CD4-positive, CD25-positive, alpha-beta regulatory T cell (primary cell): ENCODE data around the gene ZNF474. TPM values are rescaled to one million over a fixed set of nuclear protein-coding genes. Genes with fewer than 3 reads are reported as not detected.

ENCODE experiments used
- ATAC-seq, 2 donors: fragments of 150-1000 bp; cut with Tn5 transposase; one replicate each; pipeline ENCODE4 v1.10.0; 2021; ENCODE audit warnings: low read depth in 2 of 2, moderate number of reproducible peaks in 2 of 2, moderate library complexity in 1 of 2
- DNase-seq, 3 donors: peaks; one replicate each; pipeline versions ENCODE4 v3.0.0 to v3.0.0-alpha.2; 2012 to 2022; ENCODE audit warnings: mixed read lengths in 1 of 3
- H3K27ac ChIP-seq: one replicate; pipeline ENCODE4 v1.7.0; 2013; ENCODE audit warnings: mild to moderate bottlenecking, low read length; ENCODE audit not compliant: insufficient read depth, poor library complexity, severe bottlenecking
- H3K27me3 ChIP-seq: one replicate; pipeline ENCODE4 v1.7.0; 2013; ENCODE audit warnings: low read length; ENCODE audit not compliant: control insufficient read depth, insufficient read depth
- H3K36me3 ChIP-seq: one replicate; pipeline ENCODE4 v1.7.0; 2013; ENCODE audit warnings: mild to moderate bottlenecking, low read length, moderate library complexity; ENCODE audit not compliant: control insufficient read depth, insufficient read depth
- H3K4me1 ChIP-seq: 2 replicates; pipeline ENCODE4 v1.7.0; 2013; ENCODE audit warnings: mild to moderate bottlenecking, low read length; ENCODE audit not compliant: insufficient read depth, control insufficient read depth, poor library complexity, severe bottlenecking
- H3K4me3 ChIP-seq: one replicate; pipeline ENCODE4 v1.7.0; 2013; ENCODE audit warnings: low read depth, mild to moderate bottlenecking, low read length, moderate library complexity
- H3K9me3 ChIP-seq, 2 experiments: 1 replicate in 1 of 2; 2 replicates in 1 of 2; pipeline ENCODE4 v1.7.0; 2013; ENCODE audit warnings: low read length in 2 of 2, mild to moderate bottlenecking in 1 of 2, moderate library complexity in 1 of 2; ENCODE audit not compliant: control insufficient read depth in 2 of 2
- H3K27ac Mint-ChIP-seq, 3 donors: one replicate each; pipeline ENCODE4 v1.8.0; 2020 to 2022; ENCODE audit warnings: mild to moderate bottlenecking in 3 of 3, mixed read lengths in 3 of 3, moderate library complexity in 2 of 3
- H3K27me3 Mint-ChIP-seq: one replicate; pipeline ENCODE4 v1.8.0; 2022; ENCODE audit warnings: mild to moderate bottlenecking, mixed read lengths
- H3K36me3 Mint-ChIP-seq: one replicate; pipeline ENCODE4 v1.8.0; 2020; ENCODE audit warnings: mixed read lengths
- H3K4me1 Mint-ChIP-seq, 4 donors: one replicate each; pipeline ENCODE4 v1.8.0; 2020 to 2022; ENCODE audit warnings: mixed read lengths in 4 of 4, mild to moderate bottlenecking in 1 of 4
- H3K4me3 Mint-ChIP-seq, 4 donors: one replicate each; pipeline ENCODE4 v1.8.0; 2020 to 2022; ENCODE audit warnings: mild to moderate bottlenecking in 4 of 4, mixed read lengths in 4 of 4, moderate library complexity in 3 of 4
- H3K9me3 Mint-ChIP-seq, 7 donors: one replicate each; pipeline ENCODE4 v1.8.0; 2020 to 2022; ENCODE audit warnings: mixed read lengths in 7 of 7, mild to moderate bottlenecking in 3 of 7, moderate library complexity in 2 of 7
- polyA plus RNA-seq, 4 donors: library from polyadenylated mRNA; unstranded; fragments of 300-500 nt; fragmentation: Illumina TruSeq; gene quantifications; one replicate each; pipeline ENCODE4 v1.2.3, GENCODE V29; 2021
- total RNA-seq: library from RNA; stranded (reverse); gene quantifications from one replicate; pipeline ENCODE4 v1.2.3, GENCODE V29; 2022

ZNF474 gene
- total and polyA plus RNA-seq, 5 donors from 2014 or later = 0.14 to 0.20 TPM; not detected in 3

DNA sequence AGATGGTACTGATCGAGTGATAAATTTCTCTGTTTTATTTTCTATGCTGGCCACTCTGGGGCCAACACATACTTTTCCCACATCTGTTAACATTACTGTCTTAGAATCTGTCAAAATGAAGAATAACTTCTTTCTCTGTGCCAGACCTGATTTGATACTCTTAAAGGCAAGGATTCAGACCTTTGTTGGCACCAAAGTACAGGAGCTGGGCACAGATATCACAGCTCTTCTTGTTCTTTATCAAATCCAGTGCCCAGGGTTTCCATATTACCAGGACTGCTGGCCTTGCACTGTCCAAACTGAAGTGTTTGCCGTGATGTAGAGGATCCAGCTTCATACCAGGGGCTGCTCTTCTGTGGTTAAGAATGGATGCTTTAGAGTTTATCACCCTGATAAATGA lies 20.9 kb downstream of the ZNF474 start:
- H3K36me3 Mint-ChIP-seq = no peaks in the 10 kb centered on the region
- H3K4me3 Mint-ChIP-seq = no peak overlapping the region
- H3K4me1 Mint-ChIP-seq = peaks cover 0 to 12% (median 0%) of the 10 kb centered on the region in 4 donors
- no peaks in the 10 kb centered on the region for H3K9me3 ChIP-seq
- H3K9me3 Mint-ChIP-seq = no peaks in the 10 kb centered on the region
- ATAC-seq = no peak
- H3K36me3 ChIP-seq = no peaks in the 10 kb centered on the region
- H3K27ac Mint-ChIP-seq = no peak overlapping the region
- H3K4me1 ChIP-seq = no peaks in the 10 kb centered on the region
- H3K27me3 Mint-ChIP-seq = peaks cover 6% of the 10 kb centered on the region
- H3K4me3 ChIP-seq = no peak overlapping the region
- no peak overlapping the region for H3K27ac ChIP-seq
- DNase-seq = no peak
- no peaks in the 10 kb centered on the region for H3K27me3 ChIP-seq

DNA sequence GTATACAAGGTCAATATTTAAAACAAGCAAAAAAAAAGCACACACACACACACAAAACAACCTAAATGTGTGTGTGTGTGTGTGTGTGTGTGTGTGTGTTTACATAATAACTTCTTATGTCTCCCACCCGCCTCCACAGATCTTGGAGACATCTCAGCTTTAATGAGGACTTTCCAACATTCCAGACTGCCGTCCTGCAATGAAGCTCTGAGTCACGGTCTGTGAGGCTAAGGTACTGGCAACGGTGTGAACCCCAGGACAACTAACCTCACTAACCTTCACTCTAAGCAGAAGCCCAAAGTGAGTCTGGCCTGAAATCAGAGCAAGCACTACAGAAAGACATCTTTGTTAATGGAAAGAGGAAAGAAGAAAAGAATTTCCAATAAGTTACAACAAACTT lies 22.3 kb downstream of the ZNF474 start:
- Histone ChIP-seq H3K9me3 (no peaks in the 10 kb centered on the region), H3K4me1 (no peaks in the 10 kb centered on the region), H3K27ac (no peak overlapping the region), H3K4me3 (no peak overlapping the region), H3K36me3 (no peaks in the 10 kb centered on the region), H3K27me3 (no peaks in the 10 kb centered on the region)
- H3K4me1 Mint-ChIP-seq = peaks cover 0 to 12% (median 0%) of the 10 kb centered on the region in 4 donors
- DNase-seq (no peak), ATAC-seq (no peak)
- H3K27me3 Mint-ChIP-seq = peaks cover 6% of the 10 kb centered on the region
- H3K9me3 Mint-ChIP-seq = no peaks in the 10 kb centered on the region
- no peak overlapping the region for H3K27ac Mint-ChIP-seq
- H3K4me3 Mint-ChIP-seq = no peak overlapping the region
- H3K36me3 Mint-ChIP-seq = no peaks in the 10 kb centered on the region

DNA sequence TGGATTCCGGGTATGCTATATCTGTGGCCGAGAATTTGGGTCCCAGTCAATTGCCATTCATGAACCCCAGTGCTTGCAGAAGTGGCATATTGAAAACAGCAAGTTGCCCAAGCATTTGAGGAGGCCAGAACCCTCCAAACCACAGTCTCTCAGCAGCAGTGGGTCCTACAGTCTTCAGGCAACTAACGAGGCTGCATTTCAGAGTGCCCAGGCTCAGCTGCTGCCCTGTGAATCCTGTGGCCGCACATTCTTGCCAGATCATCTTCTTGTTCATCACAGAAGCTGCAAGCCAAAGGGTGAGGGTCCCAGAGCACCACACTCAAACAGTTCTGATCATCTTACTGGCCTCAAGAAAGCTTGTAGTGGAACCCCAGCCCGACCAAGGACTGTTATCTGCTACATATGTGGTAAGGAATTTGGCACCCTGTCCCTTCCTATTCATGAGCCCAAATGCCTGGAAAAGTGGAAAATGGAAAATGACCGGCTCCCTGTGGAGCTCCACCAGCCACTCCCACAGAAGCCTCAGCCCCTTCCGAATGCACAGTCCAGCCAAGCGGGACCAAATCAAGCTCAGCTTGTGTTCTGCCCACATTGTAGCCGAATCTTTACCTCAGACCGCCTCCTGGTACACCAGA lies 23.0 kb downstream of the ZNF474 start:
- no peaks in the 10 kb centered on the region for H3K9me3 Mint-ChIP-seq
- H3K9me3 ChIP-seq = no peaks in the 10 kb centered on the region
- H3K4me1 ChIP-seq = no peaks in the 10 kb centered on the region
- H3K4me3 ChIP-seq = no peak overlapping the region
- H3K4me3 Mint-ChIP-seq = no peak overlapping the region
- no peak overlapping the region for H3K27ac ChIP-seq
- ATAC-seq = no peak
- H3K4me1 Mint-ChIP-seq = peaks cover 0 to 12% (median 0%) of the 10 kb centered on the region in 4 donors
- H3K27ac Mint-ChIP-seq = peak overlapping the region in 1 of 3 donors; percentile 65
- H3K27me3 ChIP-seq = no peaks in the 10 kb centered on the region
- peaks cover 6% of the 10 kb centered on the region for H3K27me3 Mint-ChIP-seq
- no peaks in the 10 kb centered on the region for H3K36me3 Mint-ChIP-seq
- H3K36me3 ChIP-seq = no peaks in the 10 kb centered on the region
- DNase-seq = no peak

- Mint-ChIP-seq H3K27ac (peak overlapping the region in 1 of 3 donors; percentile 65), H3K4me1 (peaks cover 0 to 12% (median 0%) of the 10 kb centered on the region in 4 donors), H3K27me3 (peaks cover 6% of the 10 kb centered on the region), H3K4me3 (peak overlapping the region in 1 of 4 donors; percentile 22), H3K9me3 (no peaks in the 10 kb centered on the region), H3K36me3 (no peaks in the 10 kb centered on the region)
- no peak overlapping the region for H3K27ac ChIP-seq
- DNase-seq = no peak
- H3K4me1 ChIP-seq = no peaks in the 10 kb centered on the region
- H3K4me3 ChIP-seq = no peak overlapping the region
- no peaks in the 10 kb centered on the region for H3K9me3 ChIP-seq
- ATAC-seq = no peak
- no peaks in the 10 kb centered on the region for H3K27me3 ChIP-seq
- no peaks in the 10 kb centered on the region for H3K36me3 ChIP-seq
Observed at GRCh38 chr5:122153230-122153629, 23.9 kb downstream of the ZNF474 start.

- Mint-ChIP-seq H3K27ac (no peak overlapping the region), H3K27me3 (peaks cover 6% of the 10 kb centered on the region), H3K4me3 (no peak overlapping the region), H3K9me3 (no peaks in the 10 kb centered on the region), H3K36me3 (no peaks in the 10 kb centered on the region), H3K4me1 (peaks cover 0 to 12% (median 0%) of the 10 kb centered on the region in 4 donors)
- H3K27ac ChIP-seq = no peak overlapping the region
- H3K4me1 ChIP-seq = no peaks in the 10 kb centered on the region
- no peaks in the 10 kb centered on the region for H3K27me3 ChIP-seq
- no peak overlapping the region for H3K4me3 ChIP-seq
- H3K9me3 ChIP-seq = no peaks in the 10 kb centered on the region
- ATAC-seq = no peak
- no peak for DNase-seq
- H3K36me3 ChIP-seq = no peaks in the 10 kb centered on the region
Observed at GRCh38 chr5:122153774-122154173, 24.4 kb downstream of the ZNF474 start.

GRCh38 chr5:122154491-122154890 lies 25.1 kb downstream of the ZNF474 start:
- ATAC-seq (no peak), DNase-seq (no peak)
- Histone ChIP-seq H3K4me3 (no peak overlapping the region), H3K27me3 (no peaks in the 10 kb centered on the region), H3K27ac (no peak overlapping the region), H3K4me1 (no peaks in the 10 kb centered on the region), H3K9me3 (no peaks in the 10 kb centered on the region), H3K36me3 (no peaks in the 10 kb centered on the region)
- Mint-ChIP-seq H3K4me3 (no peak overlapping the region), H3K36me3 (no peaks in the 10 kb centered on the region), H3K4me1 (peaks cover 0 to 12% (median 0%) of the 10 kb centered on the region in 4 donors), H3K27me3 (no peaks in the 10 kb centered on the region), H3K9me3 (no peaks in the 10 kb centered on the region), H3K27ac (no peak overlapping the region)

DNA sequence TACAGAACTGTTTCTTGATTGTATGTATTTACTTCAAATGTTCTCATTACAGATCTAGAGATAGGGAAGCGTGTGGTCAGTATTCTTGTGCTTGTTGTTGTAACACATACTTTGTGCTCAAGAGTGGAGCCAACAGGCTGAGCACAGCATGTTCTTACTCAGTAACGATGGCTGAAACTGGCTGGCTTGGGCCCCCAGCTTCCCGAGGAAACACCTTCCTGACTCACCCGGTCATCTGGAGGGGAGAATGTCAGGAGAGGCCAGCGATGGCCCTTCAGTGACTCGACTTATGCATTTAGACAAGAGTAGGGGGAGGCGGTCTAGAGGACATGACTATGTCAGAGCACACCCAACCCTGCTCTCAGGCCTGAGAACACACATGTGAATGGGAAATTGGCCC lies 25.6 kb downstream of the ZNF474 start:
- no peaks in the 10 kb centered on the region for H3K27me3 Mint-ChIP-seq
- peaks cover 0 to under 1% (median 0%) of the 10 kb centered on the region in 7 donors for H3K9me3 Mint-ChIP-seq
- Histone ChIP-seq H3K4me3 (no peak overlapping the region), H3K9me3 (no peaks in the 10 kb centered on the region), H3K36me3 (no peaks in the 10 kb centered on the region), H3K27ac (no peak overlapping the region), H3K4me1 (no peaks in the 10 kb centered on the region), H3K27me3 (no peaks in the 10 kb centered on the region)
- DNase-seq (no peak), ATAC-seq (no peak)
- peaks cover 0 to 12% (median 0%) of the 10 kb centered on the region in 4 donors for H3K4me1 Mint-ChIP-seq
- H3K4me3 Mint-ChIP-seq = no peak overlapping the region
- H3K27ac Mint-ChIP-seq = no peak overlapping the region
- H3K36me3 Mint-ChIP-seq = no peaks in the 10 kb centered on the region

DNA sequence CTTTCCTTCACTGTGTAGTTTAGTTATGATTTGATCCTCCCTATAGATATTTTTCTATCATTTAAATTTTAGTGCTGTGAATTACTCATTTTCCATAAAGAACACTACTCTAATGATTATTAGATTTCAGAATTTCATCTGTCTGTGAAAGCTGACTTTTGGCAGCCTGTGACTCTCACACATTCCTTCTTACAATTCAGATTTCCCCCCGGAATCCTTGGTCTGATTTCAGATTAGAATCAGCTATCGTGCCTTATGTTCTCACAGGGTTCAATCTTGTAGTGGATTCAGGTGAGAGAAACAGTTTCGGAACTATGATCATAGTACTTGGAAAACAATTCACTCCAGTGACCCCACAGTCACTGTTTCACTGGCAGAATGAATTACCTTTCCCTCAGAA lies 26.2 kb downstream of the ZNF474 start:
- peaks cover 0 to 2% (median 0%) of the 10 kb centered on the region in 7 donors for H3K9me3 Mint-ChIP-seq
- no peak overlapping the region for H3K27ac ChIP-seq
- H3K27me3 ChIP-seq = no peaks in the 10 kb centered on the region
- no peaks in the 10 kb centered on the region for H3K9me3 ChIP-seq
- H3K4me3 ChIP-seq = no peak overlapping the region
- H3K36me3 Mint-ChIP-seq = no peaks in the 10 kb centered on the region
- no peaks in the 10 kb centered on the region for H3K27me3 Mint-ChIP-seq
- H3K4me1 ChIP-seq = no peaks in the 10 kb centered on the region
- H3K4me1 Mint-ChIP-seq = peaks cover 0 to 12% (median 0%) of the 10 kb centered on the region in 4 donors
- ATAC-seq (no peak), DNase-seq (no peak)
- no peak overlapping the region for H3K4me3 Mint-ChIP-seq
- H3K36me3 ChIP-seq = no peaks in the 10 kb centered on the region
- H3K27ac Mint-ChIP-seq = no peak overlapping the region
